ENCODE results near the gene ZNF451. TPM values are rescaled to one million over a fixed set of nuclear protein-coding genes. Genes with fewer than 3 reads are reported as not detected.

The ZNF451 gene
- total and polyA plus RNA-seq, 2 experiments from 2014 or later, result 19.9 to 39.0 TPM

GRCh38 chr6:57165080-57165479 is 75.1 kb downstream of the ZNF451 start:
- Histone ChIP-seq H3K9me2 (ENCODE audit: insufficient read depth) (no peaks in the 10 kb centered on the region), H3K4me3 (no peak overlapping the region), H2AFZ (no peak overlapping the region), H3K9me3 (ENCODE audit: low read depth) (no peaks in the 10 kb centered on the region), H3K36me3 (ENCODE audit: low read depth) (peaks cover 61% of the 10 kb centered on the region), H3K79me2 (ENCODE audit: insufficient read depth) (peaks cover 22% of the 10 kb centered on the region; the same call in 1 of the 2 replicates), H3K27me3 (replicated peaks; ENCODE audit: insufficient read depth) (no peaks in the 10 kb centered on the region), H3K4me2 (ENCODE audit: unreplicated experiment) (no peak overlapping the region), H3K4me1 (ENCODE audit: insufficient read depth) (peaks cover 6% of the 10 kb centered on the region; the same call in 1 of the 2 replicates), H3F3A (ENCODE audit: insufficient read depth) (peaks cover 10% of the 10 kb centered on the region), H3K9ac (no peak overlapping the region), H4K20me1 (ENCODE audit: insufficient read depth) (no peaks in the 10 kb centered on the region), H3K27ac (no peak overlapping the region)
- 96 to 100% methylated on average over 1 of the region's 1 CpG for WGBS, 2 experiments (ENCODE audit: low coverage in 1 of 2, low lambda C conversion rate in 2 of 2, missing lambda C conversion rate in 2 of 2)
- TF ChIP-seq EZH2 (IDR thresholded peaks at IDR 0.05; ENCODE audit: insufficient read depth, poor library complexity, severe bottlenecking) (no peak), EZH2phosphoT487 (IDR thresholded peaks at IDR 0.05; ENCODE audit: insufficient read depth, low read depth) (no peak)
- in situ Hi-C loops (cut with MboI), result no loop called here
- DNase-seq, result no peak

GRCh38 chr6:57172136-57173055 is 82.4 kb downstream of the ZNF451 start, which contains the start of gene BAG2:
Gene BAG2 (plus strand): TSS chr6:57172326. CDS start chr6:57172698, 372 bp downstream.
- peak within 1 kb of the TSS; percentile 96 for H3K9ac ChIP-seq
- no peaks in the 10 kb centered on the region for H4K20me1 ChIP-seq (ENCODE audit: insufficient read depth)
- in situ Hi-C loops (cut with MboI), result no loop called here
- H3K27ac ChIP-seq, result peak within 1 kb of the TSS; percentile 84
- peaks cover 34% of the 10 kb centered on the region for H3K4me1 ChIP-seq (ENCODE audit: insufficient read depth)
- H3K9me3 ChIP-seq (ENCODE audit: low read depth), result no peaks in the 10 kb centered on the region
- TF ChIP-seq EZH2phosphoT487 (IDR thresholded peaks at IDR 0.05; ENCODE audit: insufficient read depth, low read depth) (no peak), EZH2 (IDR thresholded peaks at IDR 0.05; ENCODE audit: insufficient read depth, poor library complexity, severe bottlenecking) (no peak)
- H3K4me2 ChIP-seq (ENCODE audit: unreplicated experiment), result peak within 1 kb of the TSS; percentile 94
- H3K36me3 ChIP-seq (ENCODE audit: low read depth), result 0 out of 2 replicates have a peak, but pooled peaks cover 9% of the 10 kb centered on the region
- H3F3A ChIP-seq (ENCODE audit: insufficient read depth), result peaks cover 54% of the 10 kb centered on the region
- no peaks in the 10 kb centered on the region for H3K9me2 ChIP-seq (ENCODE audit: insufficient read depth)
- peak; percentile 96 for DNase-seq
- peak within 1 kb of the TSS; percentile 98 for H3K4me3 ChIP-seq
- peak within 1 kb of the TSS; percentile 83 for H2AFZ ChIP-seq
- H3K27me3 ChIP-seq (replicated peaks; ENCODE audit: insufficient read depth), result no peaks in the 10 kb centered on the region
- H3K79me2 ChIP-seq (ENCODE audit: insufficient read depth), result peaks cover 68% of the 10 kb centered on the region
- 0 to 1% methylated on average over 58 to 87 of the region's 97 CpGs for WGBS, 2 experiments (ENCODE audit: low coverage in 1 of 2, low lambda C conversion rate in 2 of 2, missing lambda C conversion rate in 2 of 2)

GRCh38 chr6:57173056-57173885 is 83.3 kb downstream of the ZNF451 start:
- Histone ChIP-seq H3K4me3 (peak overlapping the region; percentile 98), H4K20me1 (ENCODE audit: insufficient read depth) (no peaks in the 10 kb centered on the region), H3K27ac (peak overlapping the region; percentile 84), H3K4me1 (ENCODE audit: insufficient read depth) (peaks cover 43% of the 10 kb centered on the region), H3K4me2 (ENCODE audit: unreplicated experiment) (peak overlapping the region; percentile 94), H3K79me2 (ENCODE audit: insufficient read depth) (peaks cover 72% of the 10 kb centered on the region), H3K9me2 (ENCODE audit: insufficient read depth) (no peaks in the 10 kb centered on the region), H2AFZ (peak overlapping the region; percentile 83), H3K9me3 (ENCODE audit: low read depth) (no peaks in the 10 kb centered on the region), H3K36me3 (ENCODE audit: low read depth) (0 out of 2 replicates have a peak, but pooled peaks cover 5% of the 10 kb centered on the region), H3K27me3 (replicated peaks; ENCODE audit: insufficient read depth) (no peaks in the 10 kb centered on the region), H3F3A (ENCODE audit: insufficient read depth) (peaks cover 62% of the 10 kb centered on the region), H3K9ac (peak overlapping the region; percentile 96)
- TF ChIP-seq EZH2 (IDR thresholded peaks at IDR 0.05; ENCODE audit: insufficient read depth, poor library complexity, severe bottlenecking) (no peak), EZH2phosphoT487 (IDR thresholded peaks at IDR 0.05; ENCODE audit: insufficient read depth, low read depth) (no peak)
- peak; percentile 60 for DNase-seq
- WGBS, 2 experiments (ENCODE audit: low coverage in 1 of 2, low lambda C conversion rate in 2 of 2, missing lambda C conversion rate in 2 of 2), result 1 to 2% methylated on average over 19 of the region's 19 CpGs
- in situ Hi-C loops (cut with MboI), result no loop called here
